ENCODE measurements around the gene CHRNE. TPM values are rescaled to one million over a fixed set of nuclear protein-coding genes. Genes with fewer than 3 reads are reported as not detected.

The CHRNE gene
- total and polyA plus RNA-seq, 2 of the 4 experiments (the other 2 are of a cell fraction): under 0.01 to 0.21 TPM

GRCh38 chr17:4893721-4894560, 9.0 kb downstream of the CHRNE start (continued):
- no peak for TF ChIP-seq USF2 (IDR thresholded peaks at IDR 0.05; ENCODE audit: low read depth, low read length)

GRCh38 chr17:4893272-4893671, 9.6 kb downstream of the CHRNE start:
- H3K56ac ChIP-seq (ENCODE audit: extremely low read depth, insufficient read depth, low read length): no peak overlapping the region
- no peak overlapping the region for H3K27ac ChIP-seq (ENCODE audit: insufficient read depth, low read length)
- no peak overlapping the region for H2AK5ac ChIP-seq (ENCODE audit: low read depth, low read length)
- no peak overlapping the region for H2BK120ac ChIP-seq (ENCODE audit: low read depth, low read length)
- no peaks in the 10 kb centered on the region for H3K79me1 ChIP-seq (ENCODE audit: low read depth in 1 of 2, low read length in 2 of 2)
- CTCF ChIA-PET: no interaction called here
- H3K9ac ChIP-seq (ENCODE audit: low read depth, low read length): no peak overlapping the region
- no peak overlapping the region for H4K8ac ChIP-seq (ENCODE audit: low read depth in 2 of 2, low read length in 2 of 2)
- WGBS, 2 experiments (ENCODE audit: extremely low coverage in 2 of 2, insufficient read length in 1 of 2): no CpG with 5 or more reads among the region's 18 CpGs
- no peak for ATAC-seq (ENCODE audit: low read depth)
- no peak overlapping the region for H3K4ac ChIP-seq (ENCODE audit: low read depth, low read length)
- H4K20me1 ChIP-seq (ENCODE audit: insufficient read depth, low read length): peaks cover 8% of the 10 kb centered on the region; the same call in 1 of the 2 replicates
- DNase-seq: no peak
- no peak overlapping the region for H2BK15ac ChIP-seq (ENCODE audit: low read depth, low read length)
- no peaks in the 10 kb centered on the region for H3K4me1 ChIP-seq (ENCODE audit: control insufficient read depth, insufficient read depth, low read length)
- no peaks in the 10 kb centered on the region for H3K9me1 ChIP-seq (ENCODE audit: insufficient read depth, low read length)
- H4K91ac ChIP-seq (ENCODE audit: insufficient read depth, low read depth, low read length): no peak overlapping the region
- no peak overlapping the region for H3K4me2 ChIP-seq (ENCODE audit: low read depth, low read length)
- in situ Hi-C loops (cut with MboI; ENCODE audit: low sequenced_read_pairs): no loop called here
- H3K14ac ChIP-seq (replicated peaks; ENCODE audit: low read depth, low read length): no peak overlapping the region
- no peak overlapping the region for H3K4me3 ChIP-seq (ENCODE audit: insufficient read depth, low read depth, low read length)
- POLR2A ChIA-PET (ENCODE audit: unreplicated experiment): no interaction called here
- H2BK5ac ChIP-seq (ENCODE audit: low read depth, low read length, poor library complexity, severe bottlenecking): no peak overlapping the region
- no peaks in the 10 kb centered on the region for H3K9me3 ChIP-seq (ENCODE audit: control insufficient read depth, insufficient read depth, low read length)
- dilution Hi-C loops (cut with HindIII; ENCODE audit: low sequenced_read_pairs, unreplicated experiment): no loop called here
- no peak overlapping the region for H2BK20ac ChIP-seq (ENCODE audit: low read depth, low read length)
- TF ChIP-seq, protein P1, sequence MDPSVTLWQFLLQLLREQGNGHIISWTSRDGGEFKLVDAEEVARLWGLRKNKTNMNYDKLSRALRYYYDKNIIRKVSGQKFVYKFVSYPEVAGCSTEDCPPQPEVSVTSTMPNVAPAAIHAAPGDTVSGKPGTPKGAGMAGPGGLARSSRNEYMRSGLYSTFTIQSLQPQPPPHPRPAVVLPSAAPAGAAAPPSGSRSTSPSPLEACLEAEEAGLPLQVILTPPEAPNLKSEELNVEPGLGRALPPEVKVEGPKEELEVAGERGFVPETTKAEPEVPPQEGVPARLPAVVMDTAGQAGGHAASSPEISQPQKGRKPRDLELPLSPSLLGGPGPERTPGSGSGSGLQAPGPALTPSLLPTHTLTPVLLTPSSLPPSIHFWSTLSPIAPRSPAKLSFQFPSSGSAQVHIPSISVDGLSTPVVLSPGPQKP (IDR thresholded peaks at IDR 0.05; ENCODE audit: borderline replicate concordance, low read depth, low read length): no peak
- TF ChIP-seq RAD21 (IDR thresholded peaks at IDR 0.05; ENCODE audit: low read length) (no peak), NFE2L2 (IDR thresholded peaks at IDR 0.05; ENCODE audit: low read depth, low read length) (no peak)
- intact Hi-C loops (cut with micrococcal nuclease): no loop called here
- no peak overlapping the region for H2AFZ ChIP-seq (replicated peaks; ENCODE audit: low read length, poor library complexity)
- H4K5ac ChIP-seq (ENCODE audit: low read depth, low read length): no peak overlapping the region
- no peak overlapping the region for H3K18ac ChIP-seq (ENCODE audit: low read depth, low read length)
- H3K23ac ChIP-seq (ENCODE audit: low read depth, low read length): no peak overlapping the region
- no peak overlapping the region for H2AK9ac ChIP-seq (replicated peaks; ENCODE audit: low read depth, low read length, poor library complexity)
- H3K36me3 ChIP-seq (ENCODE audit: control insufficient read depth, insufficient read depth, low read length): peaks cover 61% of the 10 kb centered on the region
- H3K27me3 ChIP-seq (ENCODE audit: control insufficient read depth, insufficient read depth, low read length): no peaks in the 10 kb centered on the region
- no TSS peak for BruUV-seq (replicated peaks)
